Body of pancreas (tissue), 4 donors: ENCODE results near the gene MRC1.

Source experiments
- POLR2A ChIP-seq, 3 donors: fragments of 450-650 bp; IDR thresholded peaks; one replicate each; pipeline ENCODE4 v1.6.1; 2016; ENCODE audit warnings: antibody characterized with exemption in 3 of 3, mild to moderate bottlenecking in 2 of 3
- TF ChIP-seq, protein P1 (sequence below), 7 experiments: fragments of 450-650 bp in 4 of 7; fragments of 200-600 bp in 3 of 7; sonication (generic) in 3 of 7; IDR thresholded peaks; one replicate each; pipeline ENCODE4 v1.5.1; 2016 to 2019; ENCODE audit warnings: antibody characterized with exemption in 7 of 7

GRCh38 chr10:17835688-17836087, 26.5 kb downstream of the MRC1 start:
- TF ChIP-seq, protein P1, sequence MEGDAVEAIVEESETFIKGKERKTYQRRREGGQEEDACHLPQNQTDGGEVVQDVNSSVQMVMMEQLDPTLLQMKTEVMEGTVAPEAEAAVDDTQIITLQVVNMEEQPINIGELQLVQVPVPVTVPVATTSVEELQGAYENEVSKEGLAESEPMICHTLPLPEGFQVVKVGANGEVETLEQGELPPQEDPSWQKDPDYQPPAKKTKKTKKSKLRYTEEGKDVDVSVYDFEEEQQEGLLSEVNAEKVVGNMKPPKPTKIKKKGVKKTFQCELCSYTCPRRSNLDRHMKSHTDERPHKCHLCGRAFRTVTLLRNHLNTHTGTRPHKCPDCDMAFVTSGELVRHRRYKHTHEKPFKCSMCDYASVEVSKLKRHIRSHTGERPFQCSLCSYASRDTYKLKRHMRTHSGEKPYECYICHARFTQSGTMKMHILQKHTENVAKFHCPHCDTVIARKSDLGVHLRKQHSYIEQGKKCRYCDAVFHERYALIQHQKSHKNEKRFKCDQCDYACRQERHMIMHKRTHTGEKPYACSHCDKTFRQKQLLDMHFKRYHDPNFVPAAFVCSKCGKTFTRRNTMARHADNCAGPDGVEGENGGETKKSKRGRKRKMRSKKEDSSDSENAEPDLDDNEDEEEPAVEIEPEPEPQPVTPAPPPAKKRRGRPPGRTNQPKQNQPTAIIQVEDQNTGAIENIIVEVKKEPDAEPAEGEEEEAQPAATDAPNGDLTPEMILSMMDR (IDR thresholded peaks at IDR 0.05), result no peak
- no peak for TF ChIP-seq POLR2A (IDR thresholded peaks at IDR 0.05)
